CD4-positive, alpha-beta T cell treated with Interleukin-10 for 1 hour (primary cell): ENCODE results near the gene PPIL6.

Experiments
- DNase-seq: peaks from one replicate; pipeline ENCODE4 v3.0.0-alpha.2; 2020

Gene PPIL6

DNA sequence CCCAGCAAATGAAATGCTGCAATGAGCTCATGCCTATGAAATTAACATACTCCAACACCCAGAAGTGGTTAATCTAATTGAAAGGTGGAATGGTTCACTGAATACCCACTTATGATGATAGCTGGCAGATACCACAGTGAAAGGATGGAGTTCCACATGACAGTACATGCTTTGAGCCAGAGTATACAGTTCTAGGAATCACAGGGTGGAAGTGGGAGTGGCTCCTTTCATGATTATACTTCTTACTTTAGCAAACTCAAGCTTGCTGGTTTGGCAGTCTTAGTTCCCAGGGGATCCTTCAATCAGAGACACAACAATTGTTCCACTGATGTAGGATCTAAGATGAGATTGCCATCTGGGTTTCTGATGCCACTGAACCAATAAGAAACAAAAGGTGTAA lies 79.6 kb downstream of the PPIL6 start:
- DNase-seq = no peak

DNA sequence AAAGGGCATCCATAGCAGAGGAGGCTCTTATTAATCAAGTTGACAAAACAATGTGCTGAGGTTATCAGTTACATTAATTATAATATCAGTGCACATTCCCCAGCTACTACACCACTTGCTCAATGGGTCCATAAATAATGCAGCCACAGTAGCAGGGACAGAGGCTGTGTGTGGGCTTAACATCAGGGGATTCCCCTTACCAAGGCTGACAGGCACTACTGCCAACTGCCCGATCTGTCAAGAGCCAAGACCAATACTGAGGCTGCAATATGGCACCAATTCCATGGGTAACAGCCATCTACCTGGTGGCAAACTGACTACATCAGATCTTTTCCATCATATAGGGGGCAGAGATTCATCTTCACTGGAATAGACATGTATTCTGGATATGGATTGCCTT lies 80.1 kb downstream of the PPIL6 start:
- no peak for DNase-seq

DNA sequence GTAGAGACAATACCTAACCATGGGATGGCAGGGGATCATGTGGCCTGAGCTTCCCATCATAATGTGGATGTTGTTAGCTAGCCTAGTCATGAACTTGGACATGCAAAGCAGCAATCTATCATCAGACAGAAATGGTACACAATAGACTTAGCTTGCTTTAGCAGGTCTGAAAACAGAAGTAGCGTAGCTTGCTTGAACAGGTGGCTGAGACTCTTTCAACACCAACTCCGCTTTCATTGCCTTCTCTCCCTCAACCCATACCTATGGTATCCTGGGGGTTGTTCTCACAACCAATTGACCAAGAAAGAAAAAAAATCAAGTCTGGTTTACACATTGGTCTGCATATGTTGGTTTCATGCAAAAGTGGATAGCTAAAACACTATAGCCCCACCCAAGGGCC lies 81.2 kb downstream of the PPIL6 start:
- DNase-seq = no peak

DNA sequence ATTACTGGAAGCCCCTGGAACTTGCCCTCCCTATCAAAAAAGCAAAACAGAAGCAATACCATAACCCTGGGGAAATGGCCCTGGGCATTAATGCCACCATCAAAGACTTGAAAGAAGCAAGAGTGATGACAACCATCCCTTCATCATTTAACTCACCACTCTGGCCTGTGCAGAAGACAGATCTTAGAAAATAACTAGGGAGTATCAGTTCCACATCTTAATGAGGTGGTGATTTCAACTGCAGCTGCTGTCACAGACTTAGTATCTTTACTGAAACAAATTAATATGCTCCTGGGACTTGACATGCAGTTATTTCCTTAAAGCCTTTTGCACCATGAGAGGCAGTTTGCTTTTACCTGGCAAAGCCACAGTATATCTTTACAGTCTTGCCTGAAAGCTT lies 82.2 kb downstream of the PPIL6 start:
- DNase-seq = no peak

GRCh38 chr6:109356237-109356636 lies 84.2 kb downstream of the PPIL6 start:
- DNase-seq = no peak

DNA sequence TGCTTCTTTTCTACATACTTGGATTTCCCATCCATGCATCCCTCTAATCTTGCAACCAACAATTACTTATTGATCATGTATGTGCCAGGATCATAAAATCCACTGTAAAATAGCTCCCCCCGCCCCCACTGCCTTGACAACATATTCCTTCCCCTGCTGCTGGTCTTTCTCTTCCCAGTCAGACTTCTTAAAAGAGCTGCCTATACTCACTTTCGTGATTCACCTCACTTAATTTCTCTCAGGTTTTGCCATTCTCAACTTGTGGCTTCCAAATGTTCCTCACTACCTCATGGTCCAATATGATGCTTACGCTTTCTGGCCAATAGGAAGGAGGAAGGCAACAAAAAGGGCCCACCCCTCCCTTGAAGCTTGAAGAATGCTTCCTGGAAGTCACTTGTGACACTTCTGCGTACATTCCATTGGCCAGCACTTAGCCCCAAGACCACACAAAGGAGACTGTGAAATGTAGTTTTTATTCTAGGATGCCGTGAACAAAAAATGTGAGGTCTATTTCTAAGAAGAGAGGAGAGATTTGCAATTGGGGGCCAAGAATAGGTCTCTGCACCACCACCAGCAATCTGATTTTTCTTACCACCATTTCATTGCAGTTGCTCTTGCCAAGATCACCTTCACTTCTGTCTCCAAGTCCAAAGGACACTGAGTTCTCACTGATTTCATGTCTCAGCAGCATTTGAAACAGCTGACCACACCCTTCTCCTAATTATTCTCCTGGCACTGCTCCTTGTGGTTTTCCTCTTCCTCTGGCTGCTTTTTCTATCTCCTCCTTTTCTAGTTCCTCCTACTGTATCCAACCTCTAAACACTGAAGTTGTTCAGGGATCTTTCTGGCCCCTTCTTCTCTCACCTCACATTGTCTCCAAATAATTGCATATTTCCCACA lies 88.9 kb downstream of the PPIL6 start:
- no peak for DNase-seq

DNA sequence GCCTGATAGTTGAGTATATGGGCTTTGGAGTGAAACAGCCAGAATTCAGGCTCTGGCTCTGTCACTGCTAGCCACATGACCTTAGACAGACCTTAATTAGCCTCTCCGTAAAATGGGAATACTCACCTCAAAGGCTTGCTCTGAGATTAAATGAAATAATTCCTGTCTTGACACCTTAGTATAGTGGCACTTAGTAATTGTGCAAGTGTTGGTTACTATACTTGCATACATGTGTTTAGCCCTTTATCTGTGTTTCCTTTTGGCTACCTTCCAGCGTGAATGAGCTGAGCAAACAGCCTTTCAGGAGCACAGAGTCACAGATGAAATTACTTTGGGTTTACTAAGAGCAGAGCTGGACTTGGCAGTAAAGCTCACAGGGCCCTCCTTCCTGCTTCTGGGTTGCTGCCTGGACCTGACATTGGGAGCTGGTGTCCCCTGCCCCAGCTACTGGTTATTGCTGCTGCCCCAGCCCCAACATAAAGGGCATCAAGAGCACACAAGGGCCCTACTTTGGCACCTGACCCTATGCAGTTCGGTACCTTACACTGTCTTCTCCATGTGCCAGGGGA lies 90.9 kb downstream of the PPIL6 start:
- no peak for DNase-seq

DNA sequence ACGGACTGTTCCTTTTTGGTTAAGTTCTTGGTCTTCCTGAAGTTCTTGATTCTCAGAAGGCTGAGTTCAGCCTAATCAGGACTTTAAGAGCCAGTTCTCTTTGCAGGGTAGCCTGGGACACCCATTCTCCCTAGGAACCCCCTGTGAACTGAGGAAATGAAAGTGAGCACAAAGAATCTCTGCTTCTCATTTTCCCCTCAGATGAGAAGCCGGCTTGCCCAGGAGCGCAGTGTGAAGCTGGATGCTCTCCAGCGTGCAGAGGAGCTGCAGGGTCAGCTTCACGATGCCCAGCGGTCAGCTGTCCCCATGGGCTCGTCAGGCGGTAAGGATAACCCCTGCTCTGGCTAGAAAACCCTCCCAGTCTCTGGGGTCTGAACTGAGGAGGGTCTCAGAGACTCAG lies 92.2 kb downstream of the PPIL6 start:
- no peak for DNase-seq

GRCh38 chr6:109347779-109348178 lies 92.6 kb downstream of the PPIL6 start:
- no peak for DNase-seq

DNA sequence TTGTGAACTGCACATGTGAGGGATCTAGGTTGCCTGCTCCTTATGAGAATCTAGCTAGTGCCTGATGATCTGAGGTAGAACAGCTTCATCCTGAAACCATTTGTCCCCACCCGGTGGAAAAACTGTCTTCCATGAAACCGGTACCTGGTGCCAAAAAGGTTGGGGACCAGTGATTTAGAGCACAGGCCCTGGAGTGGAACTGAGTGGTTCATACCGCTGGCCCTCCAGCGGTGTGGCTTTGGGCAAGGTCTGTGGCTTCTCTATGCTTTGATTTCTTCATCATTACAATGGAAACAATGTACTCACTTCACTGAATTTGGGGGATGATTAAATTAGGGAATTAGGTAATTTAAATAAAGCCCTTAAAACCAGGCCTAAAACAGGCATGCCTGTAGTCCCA lies 94.4 kb downstream of the PPIL6 start:
- DNase-seq = no peak

DNA sequence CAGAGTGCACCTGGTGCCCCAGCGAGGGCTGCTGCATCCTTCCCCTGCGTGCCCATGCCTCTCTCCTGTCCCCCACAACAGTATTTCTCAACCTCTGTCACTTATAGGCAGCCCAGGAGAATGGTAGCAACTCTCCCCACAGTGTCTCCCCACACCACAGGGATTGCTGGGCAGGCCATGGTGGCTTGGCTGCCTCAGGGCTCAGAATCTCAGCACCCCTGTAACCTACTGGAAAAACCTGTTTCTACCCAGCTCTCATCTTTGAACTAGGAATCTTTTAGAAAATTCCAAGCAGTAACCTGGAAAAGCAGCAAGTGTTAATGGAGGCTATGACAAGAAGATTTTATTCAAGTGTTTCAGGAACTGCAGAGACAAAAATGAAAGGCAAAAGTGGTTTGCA lies 96.2 kb downstream of the PPIL6 start:
- DNase-seq = no peak

DNA sequence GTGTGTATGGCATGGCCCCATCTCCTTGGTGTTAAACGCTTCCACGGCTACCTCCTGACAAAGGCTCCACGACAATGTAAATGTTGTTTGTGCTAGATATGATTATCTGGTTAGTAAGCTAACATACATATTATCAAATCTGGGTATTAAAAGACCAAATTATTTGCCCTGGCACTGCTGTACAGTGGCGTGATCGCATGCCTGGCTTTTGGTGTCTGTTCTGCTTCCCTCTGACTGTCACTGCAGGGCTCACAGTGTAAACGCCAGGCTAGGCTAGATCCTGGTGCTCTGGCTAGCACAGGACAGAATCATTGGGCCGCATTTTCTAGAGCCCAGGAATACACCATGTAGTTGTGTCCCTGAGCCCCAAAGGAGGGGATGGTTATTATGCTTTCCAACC lies 96.9 kb downstream of the PPIL6 start:
- no peak for DNase-seq

DNA sequence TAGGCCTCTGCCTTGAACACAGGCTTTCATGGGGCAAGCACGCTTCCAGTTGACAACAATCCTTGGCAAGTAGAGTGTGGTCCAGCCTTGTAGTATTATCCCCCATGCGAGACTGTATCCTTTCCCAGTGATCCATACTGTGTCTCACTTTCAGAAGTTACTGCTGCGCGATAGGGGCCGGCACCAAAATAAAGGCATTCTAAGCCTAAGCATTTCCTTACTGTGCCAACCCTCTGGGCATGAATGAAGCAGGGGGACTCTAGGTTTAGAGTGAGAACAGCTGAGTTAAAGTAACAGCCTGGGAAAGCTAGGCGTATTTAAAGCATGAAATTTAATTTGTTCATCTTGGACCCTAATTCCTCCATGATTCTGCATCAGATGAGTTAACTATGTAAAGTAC lies 97.5 kb downstream of the PPIL6 start:
- DNase-seq = no peak

GRCh38 chr6:109342506-109342905 lies 97.9 kb downstream of the PPIL6 start:
- no peak for DNase-seq

DNA sequence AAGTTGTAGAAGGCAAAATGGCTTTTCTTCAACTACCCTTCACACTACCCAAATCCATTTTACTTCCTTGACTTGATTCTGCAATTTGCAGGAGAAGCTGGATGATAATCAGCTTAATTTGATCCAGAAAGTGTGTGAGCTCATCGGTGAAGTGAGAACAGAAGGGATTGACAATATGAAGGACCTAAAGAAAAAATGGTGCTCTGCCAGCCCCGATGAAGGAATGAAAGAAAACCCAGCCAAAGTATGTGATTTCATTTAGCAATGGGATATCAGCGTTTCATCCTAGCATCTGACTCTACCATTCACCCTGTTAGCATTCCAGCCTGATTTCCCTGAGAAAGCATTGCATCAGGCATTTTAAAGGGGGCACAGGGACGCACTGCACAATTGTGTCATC lies 99.6 kb downstream of the PPIL6 start:
- no peak for DNase-seq
